ENCODE measurements around the gene PLAGL1. TPM values are rescaled to one million over a fixed set of nuclear protein-coding genes. Genes with fewer than 3 reads are reported as not detected.
A peak's percentile ranks its signal among the peaks of the same experiment; 100 is the strongest.

Gene PLAGL1
- total RNA-seq, result 10 to 100 TPM in 2 of 4 donors, 1 to 10 TPM in 2; 3.3 to 15.4 (median 7.2) TPM
- 1 to 10 TPM; 2.5 to 3.1 (median 2.9) TPM for polyA plus RNA-seq
- long read RNA-seq, donor 1, partial matches to known transcripts, result 1 of 1 reads
- long read RNA-seq, donor 1, other reads (novel, unspliced or antisense), result 0 of 1 reads
- long read RNA-seq, donor 2, partial matches to known transcripts, result 0 of 1 reads
- long read RNA-seq, donor 2, other reads (novel, unspliced or antisense), result 1 of 1 reads

GRCh38 chr6:144008120-144008811 lies at the start of gene PLAGL1:
Gene PLAGL1, minus strand, starts transcription at chr6:144008259. Its CDS starts 60,123 bp downstream, at chr6:143948136.
- WGBS, 3 donors, result 48 to 54% (median 50%) methylated on average over 69 to 75 of the region's 75 CpGs
- TF ChIP-seq CTCF (IDR thresholded peaks at IDR 0.05), result no peak
- Histone ChIP-seq H3K9me3 (peaks cover 7% of the 10 kb centered on the region), H3K36me3 (ENCODE audit: insufficient read depth in 1 of 2, low read depth in 1 of 2) (no peaks in the 10 kb centered on the region), H3K4me3 (peak within 1 kb of the TSS; percentile 72), H3K27me3 (ENCODE audit: insufficient read depth in 3 of 3, low read length in 2 of 3) (no peaks in the 10 kb centered on the region), H3K27ac (peak within 1 kb of the TSS; percentile 63), H3K4me1 (no peaks in the 10 kb centered on the region)
- peak; percentile 87 to 94 (median 90) for ATAC-seq
- intact Hi-C loops (cut with DNase I), result no loop called here
- DNase-seq, result peak; percentile 72 to 84

GRCh38 chr6:144055121-144055931 lies 47.3 kb upstream of the PLAGL1 start:
- no peak for TF ChIP-seq CTCF (IDR thresholded peaks at IDR 0.05)
- intact Hi-C loops (cut with DNase I), result no loop called here
- Histone ChIP-seq H3K27ac (no peak overlapping the region), H3K4me1 (no peaks in the 10 kb centered on the region), H3K9me3 (no peaks in the 10 kb centered on the region), H3K27me3 (ENCODE audit: insufficient read depth in 3 of 3, low read length in 2 of 3) (no peaks in the 10 kb centered on the region), H3K36me3 (ENCODE audit: insufficient read depth in 1 of 2, low read depth in 1 of 2) (no peaks in the 10 kb centered on the region), H3K4me3 (no peak overlapping the region)
- no peak for DNase-seq
- ATAC-seq, result no peak
- 75 to 80% (median 78%) methylated on average over 6 of the region's 6 CpGs for WGBS, 3 donors

DNA sequence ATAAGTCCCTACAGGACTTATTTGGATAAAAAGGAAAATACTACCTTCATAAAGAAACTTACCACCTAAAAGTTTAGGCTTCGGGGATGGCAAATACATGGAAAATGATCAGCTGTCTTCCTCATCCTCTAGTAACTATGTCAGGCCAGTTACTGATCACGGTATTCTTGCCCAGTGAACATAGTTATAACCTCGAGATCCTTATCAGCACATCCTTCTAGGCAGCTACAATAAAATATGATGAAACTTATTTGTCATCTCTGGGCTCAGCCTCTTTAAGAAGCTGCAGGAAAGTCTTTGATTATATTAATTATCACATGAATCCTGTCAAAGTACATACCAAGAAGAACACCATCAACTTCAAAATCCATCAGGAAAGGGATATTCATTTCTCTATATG lies 45.5 kb upstream of the PLAGL1 start:
- Histone ChIP-seq H3K36me3 (ENCODE audit: insufficient read depth in 1 of 2, low read depth in 1 of 2) (no peaks in the 10 kb centered on the region), H3K4me3 (no peak overlapping the region), H3K27ac (no peak overlapping the region), H3K9me3 (no peaks in the 10 kb centered on the region), H3K4me1 (no peaks in the 10 kb centered on the region), H3K27me3 (ENCODE audit: insufficient read depth in 3 of 3, low read length in 2 of 3) (no peaks in the 10 kb centered on the region)
- DNase-seq (no peak), ATAC-seq (no peak)
- intact Hi-C loops (cut with DNase I), result no loop called here
- WGBS, 3 donors, result 76 to 80% (median 77%) methylated on average over 3 of the region's 3 CpGs
- no peak for TF ChIP-seq CTCF (IDR thresholded peaks at IDR 0.05)

GRCh38 chr6:144052488-144052887 lies 44.4 kb upstream of the PLAGL1 start:
- no peaks in the 10 kb centered on the region for H3K27me3 ChIP-seq (ENCODE audit: insufficient read depth in 3 of 3, low read length in 2 of 3)
- no peaks in the 10 kb centered on the region for H3K9me3 ChIP-seq
- H3K4me3 ChIP-seq, result no peak overlapping the region
- TF ChIP-seq CTCF (IDR thresholded peaks at IDR 0.05), result no peak
- H3K36me3 ChIP-seq (ENCODE audit: insufficient read depth in 1 of 2, low read depth in 1 of 2), result no peaks in the 10 kb centered on the region
- no peaks in the 10 kb centered on the region for H3K4me1 ChIP-seq
- DNase-seq, result no peak
- ATAC-seq, result no peak
- intact Hi-C loops (cut with DNase I), result no loop called here
- H3K27ac ChIP-seq, result no peak overlapping the region

All from psoas muscle (tissue), 8 donors.